HepG2 (cell line): ENCODE data around the gene ZFAND2A. TPM values are rescaled to one million over a fixed set of nuclear protein-coding genes. Genes with fewer than 3 reads are reported as not detected.
A peak's percentile ranks its signal among the peaks of the same experiment; 100 is the strongest.

ENCODE experiments used
- GPBP1L1 ChIP-seq: sonication (generic); formaldehyde crosslinking; IDR thresholded peaks from 2 replicates; pipeline ENCODE4 v1.5.0; 2020; ENCODE audit warnings: mild to moderate bottlenecking, missing genetic modification reagents
- JUN ChIP-seq: sonication (generic); formaldehyde crosslinking; IDR thresholded peaks from 2 replicates; pipeline ENCODE4 v1.4.0; 2020; ENCODE audit warnings: mild to moderate bottlenecking, missing genetic modification reagents
- RXRB ChIP-seq: IDR thresholded peaks from 2 replicates; pipeline ENCODE4 v1.6.1; 2016; ENCODE audit warnings: borderline replicate concordance, missing genetic modification reagents, missing compliant biosample characterization
- SOX6 ChIP-seq, 2 experiments: fragments of 450-650 bp in 1 of 2; sonication (generic) in 1 of 2; formaldehyde crosslinking in 1 of 2; IDR thresholded peaks; 2 replicates each; pipeline versions ENCODE4 v1.4.0 to v1.6.1; 2017 to 2020; ENCODE audit warnings: antibody characterized with exemption in 1 of 2, mild to moderate bottlenecking in 1 of 2, missing genetic modification reagents in 1 of 2
- SPEN ChIP-seq: sonication (generic); formaldehyde crosslinking; IDR thresholded peaks from 2 replicates; pipeline ENCODE4 v1.5.1; 2020; ENCODE audit warnings: low read depth, mild to moderate bottlenecking, missing genetic modification reagents
- SRF ChIP-seq: IDR thresholded peaks from 2 replicates; pipeline ENCODE4 v1.6.1; 2011; ENCODE audit warnings: mild to moderate bottlenecking, low read depth, low read length, moderate library complexity
- U2AF2 ChIP-seq: fragments of 200-400 bp; formaldehyde crosslinking; IDR thresholded peaks from 2 replicates; pipeline ENCODE4 v1.6.1; 2017; ENCODE audit warnings: low read depth, mild to moderate bottlenecking, low read length
- ZBTB49 ChIP-seq: sonication (generic); formaldehyde crosslinking; IDR thresholded peaks from 2 replicates; pipeline ENCODE4 v1.4.0; 2020; ENCODE audit warnings: missing genetic modification reagents, borderline replicate concordance
- ZMYM2 ChIP-seq: sonication (generic); formaldehyde crosslinking; IDR thresholded peaks from 2 replicates; pipeline ENCODE4 v1.8.0; 2022; ENCODE audit warnings: mild to moderate bottlenecking, missing genetic modification reagents
- ZMYM3 ChIP-seq: sonication (generic); formaldehyde crosslinking; IDR thresholded peaks from 2 replicates; pipeline ENCODE4 v1.5.1; 2020; ENCODE audit warnings: mild to moderate bottlenecking, missing genetic modification reagents
- ZNF275 ChIP-seq: sonication (generic); formaldehyde crosslinking; IDR thresholded peaks from 2 replicates; pipeline ENCODE4 v1.8.0; 2022; ENCODE audit warnings: missing genetic modification reagents, mild to moderate bottlenecking, inconsistent platforms, borderline replicate concordance
- ZNF280B ChIP-seq: sonication (generic); formaldehyde crosslinking; IDR thresholded peaks from 2 replicates; pipeline ENCODE4 v1.5.0; 2020; ENCODE audit warnings: missing genetic modification reagents, mild to moderate bottlenecking, borderline replicate concordance
- ZNF441 ChIP-seq: sonication (generic); formaldehyde crosslinking; IDR thresholded peaks from 2 replicates; pipeline ENCODE4 v1.7.0; 2021; ENCODE audit warnings: missing genetic modification reagents, borderline replicate concordance
- ZNF7 ChIP-seq: IDR thresholded peaks from 2 replicates; pipeline ENCODE4 v1.6.1; 2016; ENCODE audit warnings: missing biosample characterization, missing genetic modification reagents
- ZNF724P ChIP-seq: sonication (generic); formaldehyde crosslinking; IDR thresholded peaks from 2 replicates; pipeline ENCODE4 v1.8.0; 2022; ENCODE audit warnings: missing genetic modification reagents, borderline replicate concordance
- ZNF75D ChIP-seq: sonication (generic); formaldehyde crosslinking; IDR thresholded peaks from 2 replicates; pipeline ENCODE4 v1.8.1; 2023; ENCODE audit warnings: missing genetic modification reagents, mild to moderate bottlenecking, borderline replicate concordance
- ZNF839 ChIP-seq: sonication (generic); formaldehyde crosslinking; IDR thresholded peaks from 2 replicates; pipeline ENCODE4 v1.4.0; 2020; ENCODE audit warnings: missing genetic modification reagents, mild to moderate bottlenecking, borderline replicate concordance
- polyA plus RNA-seq, 8 experiments: library from polyadenylated mRNA; depleted of rRNA in 3 of 8; stranded (reverse) in 7 of 8; unstranded in 1 of 8; fragments of >200 nt; fragmentation: Illumina TruSeq in 4 of 8; extraction: Trizol in 4 of 8; gene quantifications; 2 replicates each; pipeline versions ENCODE4 v1.2.1 to v1.2.3, GENCODE V29; 2011 to 2016; ENCODE audit warnings: low read depth in 4 of 8, missing spikeins in 1 of 8, mixed read lengths in 1 of 8; ENCODE audit not compliant: insufficient read depth in 1 of 8
- total RNA-seq, 5 experiments: library from RNA; depleted of rRNA; stranded (reverse); fragments of >200 nt; fragmentation: Illumina TruSeq; extraction: Trizol; gene quantifications; 2 replicates each; pipeline ENCODE4 v1.2.3, GENCODE V29; 2016; ENCODE audit warnings: low read depth in 1 of 5
- TF ChIP-seq, protein P1 (sequence below): sonication (generic); formaldehyde crosslinking; IDR thresholded peaks from 2 replicates; pipeline ENCODE4 v1.5.0; 2020; ENCODE audit warnings: mild to moderate bottlenecking, missing genetic modification reagents

ZFAND2A gene
- total and polyA plus RNA-seq, 2 of the 13 experiments (the other 11 are each of a cell fraction or from before 2014, with no cell fraction given): 140 to 153 TPM

GRCh38 chr7:1175967-1176851, 16.2 kb upstream of the ZFAND2A start (continued):
- TF ChIP-seq ZNF724P (CRISPR knock-in tag) (peak; percentile 86; the same call in 1 of the 2 replicates), ZMYM3 (peak; percentile 39; the same call in 1 of the 2 replicates), SPEN (CRISPR knock-in tag) (peak; percentile 52), ZNF75D (CRISPR knock-in tag) (no peak), ZNF7 (CRISPR knock-in tag) (no peak), ZNF275 (CRISPR knock-in tag) (no peak), ZBTB49 (no peak), SRF (no peak), SOX6 (IDR thresholded peaks at IDR 0.05) (no peak), SOX6 (CRISPR knock-in tag; IDR thresholded peaks at IDR 0.05) (no peak), U2AF2 (no peak; the same call in 1 of the 2 replicates), ZNF280B (CRISPR knock-in tag) (no peak), GPBP1L1 (CRISPR knock-in tag) (no peak), ZMYM2 (CRISPR knock-in tag) (no peak; the same call in 1 of the 2 replicates), RXRB (CRISPR knock-in tag) (peak; percentile 70), ZNF441 (CRISPR knock-in tag) (peak; percentile 70; the same call in 1 of the 2 replicates), ZNF839 (no peak), JUN (CRISPR knock-in tag) (peak; percentile 36; the same call in 1 of the 2 replicates)
- TF ChIP-seq, protein P1, sequence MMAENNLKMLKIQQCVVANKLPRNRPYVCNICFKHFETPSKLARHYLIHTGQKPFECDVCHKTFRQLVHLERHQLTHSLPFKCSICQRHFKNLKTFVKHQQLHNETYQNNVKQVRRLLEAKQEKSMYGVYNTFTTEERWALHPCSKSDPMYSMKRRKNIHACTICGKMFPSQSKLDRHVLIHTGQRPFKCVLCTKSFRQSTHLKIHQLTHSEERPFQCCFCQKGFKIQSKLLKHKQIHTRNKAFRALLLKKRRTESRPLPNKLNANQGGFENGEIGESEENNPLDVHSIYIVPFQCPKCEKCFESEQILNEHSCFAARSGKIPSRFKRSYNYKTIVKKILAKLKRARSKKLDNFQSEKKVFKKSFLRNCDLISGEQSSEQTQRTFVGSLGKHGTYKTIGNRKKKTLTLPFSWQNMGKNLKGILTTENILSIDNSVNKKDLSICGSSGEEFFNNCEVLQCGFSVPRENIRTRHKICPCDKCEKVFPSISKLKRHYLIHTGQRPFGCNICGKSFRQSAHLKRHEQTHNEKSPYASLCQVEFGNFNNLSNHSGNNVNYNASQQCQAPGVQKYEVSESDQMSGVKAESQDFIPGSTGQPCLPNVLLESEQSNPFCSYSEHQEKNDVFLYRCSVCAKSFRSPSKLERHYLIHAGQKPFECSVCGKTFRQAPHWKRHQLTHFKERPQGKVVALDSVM (CRISPR knock-in tag): no peak
